IPS-20b (cell line): ENCODE results near the gene NRTN.
A peak's percentile ranks its signal among the peaks of the same experiment; 100 is the strongest.

Experiments used
- H3K27ac ChIP-seq: one replicate; pipeline ENCODE4 v1.5.1; 2013; ENCODE audit warnings: low read length
- H3K27me3 ChIP-seq: 2 replicates; pipeline ENCODE4 v1.6.1; 2013; ENCODE audit warnings: mild to moderate bottlenecking, low read length, inconsistent platforms; ENCODE audit not compliant: insufficient read depth
- H3K36me3 ChIP-seq: 2 replicates; pipeline ENCODE4 v1.6.1; 2013; ENCODE audit warnings: low read depth, mild to moderate bottlenecking, inconsistent platforms, low read length, moderate library complexity; ENCODE audit not compliant: insufficient read depth
- H3K4me1 ChIP-seq: 2 replicates; pipeline ENCODE4 v1.6.1; 2013; ENCODE audit warnings: mild to moderate bottlenecking, control low read depth, inconsistent platforms, low read length, moderate library complexity; ENCODE audit not compliant: insufficient read depth
- H3K4me3 ChIP-seq: 2 replicates; pipeline ENCODE4 v1.5.1; 2013; ENCODE audit warnings: mild to moderate bottlenecking, low read length, inconsistent platforms
- H3K9ac ChIP-seq: 2 replicates; pipeline ENCODE4 v1.6.1; 2013; ENCODE audit warnings: low read depth, mild to moderate bottlenecking, inconsistent platforms, low read length, moderate library complexity
- H3K9me3 ChIP-seq: 2 replicates; pipeline ENCODE4 v1.6.1; 2013; ENCODE audit warnings: mild to moderate bottlenecking, low read depth, low read length, inconsistent platforms; ENCODE audit not compliant: insufficient read depth

The NRTN gene

GRCh38 chr19:5806133-5806489, 1.2 kb downstream of the NRTN start:
- no peaks in the 10 kb centered on the region for H3K36me3 ChIP-seq
- H3K27ac ChIP-seq: no peak overlapping the region
- H3K9ac ChIP-seq: no peak overlapping the region; the same call in 1 of the 2 replicates
- peak overlapping the region; percentile 49; the same call in 1 of the 2 replicates for H3K4me3 ChIP-seq
- H3K4me1 ChIP-seq: no peaks in the 10 kb centered on the region; the same call in 1 of the 2 replicates
- no peaks in the 10 kb centered on the region for H3K9me3 ChIP-seq
- peaks cover 34% of the 10 kb centered on the region for H3K27me3 ChIP-seq

- Histone ChIP-seq H3K4me1 (no peaks in the 10 kb centered on the region; the same call in 1 of the 2 replicates), H3K27ac (no peak overlapping the region)
Measured at GRCh38 chr19:5806905-5807304, 2.0 kb downstream of the NRTN start.

GRCh38 chr19:5808120-5808816, 3.4 kb downstream of the NRTN start:
- Histone ChIP-seq H3K4me3 (no peak overlapping the region), H3K27me3 (peaks cover 20% of the 10 kb centered on the region), H3K36me3 (no peaks in the 10 kb centered on the region), H3K9me3 (no peaks in the 10 kb centered on the region), H3K27ac (no peak overlapping the region), H3K9ac (no peak overlapping the region), H3K4me1 (no peaks in the 10 kb centered on the region; the same call in 1 of the 2 replicates)

More at GRCh38 chr19:5806905-5807304, 2.0 kb downstream of the NRTN start:
- H3K27me3 ChIP-seq: peaks cover 31% of the 10 kb centered on the region
- H3K9ac ChIP-seq: no peak overlapping the region
- H3K36me3 ChIP-seq: no peaks in the 10 kb centered on the region
- no peaks in the 10 kb centered on the region for H3K9me3 ChIP-seq
- H3K4me3 ChIP-seq: no peak overlapping the region

GRCh38 chr19:5809053-5809452, 4.2 kb downstream of the NRTN start:
- Histone ChIP-seq H3K9ac (no peak overlapping the region), H3K4me1 (no peaks in the 10 kb centered on the region; the same call in 1 of the 2 replicates), H3K27me3 (peaks cover 14% of the 10 kb centered on the region; the same call in 1 of the 2 replicates), H3K4me3 (no peak overlapping the region), H3K36me3 (no peaks in the 10 kb centered on the region), H3K27ac (no peak overlapping the region), H3K9me3 (no peaks in the 10 kb centered on the region)

- no peaks in the 10 kb centered on the region for H3K9me3 ChIP-seq
- H3K36me3 ChIP-seq: no peaks in the 10 kb centered on the region
- H3K4me1 ChIP-seq: no peaks in the 10 kb centered on the region; the same call in 1 of the 2 replicates
- no peak overlapping the region for H3K9ac ChIP-seq
- no peak overlapping the region for H3K27ac ChIP-seq
- no peak overlapping the region for H3K4me3 ChIP-seq
- peaks cover 14% of the 10 kb centered on the region; the same call in 1 of the 2 replicates for H3K27me3 ChIP-seq
Measured at GRCh38 chr19:5809469-5809868, 4.6 kb downstream of the NRTN start.

- Histone ChIP-seq H3K4me3 (no peak overlapping the region), H3K36me3 (no peaks in the 10 kb centered on the region), H3K9ac (no peak overlapping the region), H3K4me1 (no peaks in the 10 kb centered on the region; the same call in 1 of the 2 replicates), H3K27me3 (peaks cover 7% of the 10 kb centered on the region; the same call in 1 of the 2 replicates), H3K9me3 (no peaks in the 10 kb centered on the region), H3K27ac (no peak overlapping the region)
Measured at GRCh38 chr19:5811117-5811516, 6.2 kb downstream of the NRTN start.

GRCh38 chr19:5814123-5814851, 9.4 kb downstream of the NRTN start:
- no peak overlapping the region for H3K27ac ChIP-seq
- H3K4me3 ChIP-seq: no peak overlapping the region
- H3K27me3 ChIP-seq: no peaks in the 10 kb centered on the region
- no peaks in the 10 kb centered on the region for H3K36me3 ChIP-seq
- no peak overlapping the region for H3K9ac ChIP-seq
- no peaks in the 10 kb centered on the region for H3K9me3 ChIP-seq
- H3K4me1 ChIP-seq: no peaks in the 10 kb centered on the region

- H3K9ac ChIP-seq: no peak overlapping the region
Measured at GRCh38 chr19:5814852-5815246, 10.0 kb downstream of the NRTN start.

GRCh38 chr19:5817218-5817617, 12.4 kb downstream of the NRTN start:
- H3K27ac ChIP-seq: no peak overlapping the region
- H3K4me3 ChIP-seq: no peak overlapping the region
- H3K9me3 ChIP-seq: no peaks in the 10 kb centered on the region
- no peak overlapping the region for H3K9ac ChIP-seq
- no peaks in the 10 kb centered on the region for H3K27me3 ChIP-seq
- H3K4me1 ChIP-seq: no peaks in the 10 kb centered on the region
- no peaks in the 10 kb centered on the region for H3K36me3 ChIP-seq

More at GRCh38 chr19:5814852-5815246, 10.0 kb downstream of the NRTN start:
- Histone ChIP-seq H3K9me3 (no peaks in the 10 kb centered on the region), H3K27me3 (no peaks in the 10 kb centered on the region), H3K4me3 (no peak overlapping the region), H3K36me3 (no peaks in the 10 kb centered on the region), H3K27ac (no peak overlapping the region), H3K4me1 (no peaks in the 10 kb centered on the region)

- no peak overlapping the region for H3K27ac ChIP-seq
- H3K9ac ChIP-seq: no peak overlapping the region
- no peaks in the 10 kb centered on the region for H3K4me1 ChIP-seq
- no peaks in the 10 kb centered on the region for H3K27me3 ChIP-seq
- no peaks in the 10 kb centered on the region for H3K9me3 ChIP-seq
- H3K4me3 ChIP-seq: no peak overlapping the region
- no peaks in the 10 kb centered on the region for H3K36me3 ChIP-seq
Measured at GRCh38 chr19:5818594-5818993, 13.7 kb downstream of the NRTN start.

- Histone ChIP-seq H3K9me3 (no peaks in the 10 kb centered on the region), H3K9ac (no peak overlapping the region), H3K36me3 (no peaks in the 10 kb centered on the region), H3K27ac (no peak overlapping the region), H3K4me3 (no peak overlapping the region), H3K27me3 (no peaks in the 10 kb centered on the region), H3K4me1 (no peaks in the 10 kb centered on the region)
Measured at GRCh38 chr19:5820785-5821184, 15.9 kb downstream of the NRTN start.
